ENCODE results near the gene FBXL3.

GRCh38 chr13:77065461-77066147 is 38.6 kb upstream of the FBXL3 start:
- TF ChIP-seq POLR2AphosphoS5 (IDR thresholded peaks at IDR 0.05; ENCODE audit: low read depth, low read length) (no peak), TAF1 (IDR thresholded peaks at IDR 0.05; ENCODE audit: borderline replicate concordance, insufficient read depth, low read length) (no peak), SIN3A (IDR thresholded peaks at IDR 0.05; ENCODE audit: borderline replicate concordance, insufficient read depth, low read length) (no peak), REST (IDR thresholded peaks at IDR 0.05; ENCODE audit: insufficient read depth in 1 of 2, low read depth in 2 of 2, low read length in 2 of 2) (no peak)

Data from PFSK-1 (cell line).